CD4-positive, CD25-positive, alpha-beta regulatory T cell (primary cell): ENCODE results near the gene HRH1. TPM values are rescaled to one million over a fixed set of nuclear protein-coding genes. Genes with fewer than 3 reads are reported as not detected.
"Not testable (repeated sequence)": the region's sequence is repeated elsewhere in the genome, so short reads cannot be mapped to it uniquely, and the experiment has no call there.

Experiments used
- ATAC-seq, 2 donors: fragments of 150-1000 bp; cut with Tn5 transposase; one replicate each; pipeline ENCODE4 v1.10.0; 2021; ENCODE audit warnings: low read depth in 2 of 2, moderate number of reproducible peaks in 2 of 2, moderate library complexity in 1 of 2
- DNase-seq, 3 donors: peaks; one replicate each; pipeline versions ENCODE4 v3.0.0 to v3.0.0-alpha.2; 2012 to 2022; ENCODE audit warnings: mixed read lengths in 1 of 3
- H3K27ac ChIP-seq: one replicate; pipeline ENCODE4 v1.7.0; 2013; ENCODE audit warnings: mild to moderate bottlenecking, low read length; ENCODE audit not compliant: insufficient read depth, poor library complexity, severe bottlenecking
- H3K27me3 ChIP-seq: one replicate; pipeline ENCODE4 v1.7.0; 2013; ENCODE audit warnings: low read length; ENCODE audit not compliant: control insufficient read depth, insufficient read depth
- H3K36me3 ChIP-seq: one replicate; pipeline ENCODE4 v1.7.0; 2013; ENCODE audit warnings: mild to moderate bottlenecking, low read length, moderate library complexity; ENCODE audit not compliant: control insufficient read depth, insufficient read depth
- H3K4me1 ChIP-seq: 2 replicates; pipeline ENCODE4 v1.7.0; 2013; ENCODE audit warnings: mild to moderate bottlenecking, low read length; ENCODE audit not compliant: insufficient read depth, control insufficient read depth, poor library complexity, severe bottlenecking
- H3K4me3 ChIP-seq: one replicate; pipeline ENCODE4 v1.7.0; 2013; ENCODE audit warnings: low read depth, mild to moderate bottlenecking, low read length, moderate library complexity
- H3K9me3 ChIP-seq, 2 experiments: 1 replicate in 1 of 2; 2 replicates in 1 of 2; pipeline ENCODE4 v1.7.0; 2013; ENCODE audit warnings: low read length in 2 of 2, mild to moderate bottlenecking in 1 of 2, moderate library complexity in 1 of 2; ENCODE audit not compliant: control insufficient read depth in 2 of 2
- H3K27ac Mint-ChIP-seq, 3 donors: one replicate each; pipeline ENCODE4 v1.8.0; 2020 to 2022; ENCODE audit warnings: mild to moderate bottlenecking in 3 of 3, mixed read lengths in 3 of 3, moderate library complexity in 2 of 3
- H3K27me3 Mint-ChIP-seq: one replicate; pipeline ENCODE4 v1.8.0; 2022; ENCODE audit warnings: mild to moderate bottlenecking, mixed read lengths
- H3K36me3 Mint-ChIP-seq: one replicate; pipeline ENCODE4 v1.8.0; 2020; ENCODE audit warnings: mixed read lengths
- H3K4me1 Mint-ChIP-seq, 4 donors: one replicate each; pipeline ENCODE4 v1.8.0; 2020 to 2022; ENCODE audit warnings: mixed read lengths in 4 of 4, mild to moderate bottlenecking in 1 of 4
- H3K4me3 Mint-ChIP-seq, 4 donors: one replicate each; pipeline ENCODE4 v1.8.0; 2020 to 2022; ENCODE audit warnings: mild to moderate bottlenecking in 4 of 4, mixed read lengths in 4 of 4, moderate library complexity in 3 of 4
- H3K9me3 Mint-ChIP-seq, 7 donors: one replicate each; pipeline ENCODE4 v1.8.0; 2020 to 2022; ENCODE audit warnings: mixed read lengths in 7 of 7, mild to moderate bottlenecking in 3 of 7, moderate library complexity in 2 of 7
- polyA plus RNA-seq, 4 donors: library from polyadenylated mRNA; unstranded; fragments of 300-500 nt; fragmentation: Illumina TruSeq; gene quantifications; one replicate each; pipeline ENCODE4 v1.2.3, GENCODE V29; 2021
- total RNA-seq: library from RNA; stranded (reverse); gene quantifications from one replicate; pipeline ENCODE4 v1.2.3, GENCODE V29; 2022

Gene HRH1
- total and polyA plus RNA-seq, 5 donors from 2014 or later: 0.15 TPM; not detected in 3

GRCh38 chr3:11157421-11157820 lies 3.1 kb downstream of the HRH1 start:
- ATAC-seq: no peak

GRCh38 chr3:11159421-11159904 lies 5.2 kb downstream of the HRH1 start:
- H3K27me3 ChIP-seq: peaks cover 28% of the 10 kb centered on the region
- ATAC-seq (no peak), DNase-seq (no peak)
- H3K9me3 ChIP-seq: no peaks in the 10 kb centered on the region
- H3K27ac ChIP-seq: no peak overlapping the region
- H3K4me3 ChIP-seq: no peak overlapping the region
- H3K9me3 Mint-ChIP-seq: peaks cover 0 to 2% (median 0%) of the 10 kb centered on the region in 7 donors
- H3K27ac Mint-ChIP-seq: no peak overlapping the region
- peaks cover 0 to 9% (median 0%) of the 10 kb centered on the region in 4 donors for H3K4me1 Mint-ChIP-seq
- no peaks in the 10 kb centered on the region for H3K4me1 ChIP-seq
- no peaks in the 10 kb centered on the region for H3K36me3 Mint-ChIP-seq
- H3K27me3 Mint-ChIP-seq: peaks cover 39% of the 10 kb centered on the region
- no peaks in the 10 kb centered on the region for H3K36me3 ChIP-seq
- no peak overlapping the region for H3K4me3 Mint-ChIP-seq

More at GRCh38 chr3:11157421-11157820, 3.1 kb downstream of the HRH1 start:
- no peaks in the 10 kb centered on the region for H3K36me3 ChIP-seq
- H3K27me3 ChIP-seq: peaks cover 28% of the 10 kb centered on the region
- H3K27me3 Mint-ChIP-seq: peaks cover 53% of the 10 kb centered on the region
- no peaks in the 10 kb centered on the region for H3K4me1 ChIP-seq
- no peak for DNase-seq
- no peak overlapping the region for H3K4me3 Mint-ChIP-seq
- no peaks in the 10 kb centered on the region for H3K9me3 Mint-ChIP-seq
- no peak overlapping the region for H3K27ac ChIP-seq
- H3K4me3 ChIP-seq: no peak overlapping the region
- no peaks in the 10 kb centered on the region for H3K36me3 Mint-ChIP-seq
- H3K4me1 Mint-ChIP-seq: peaks cover 0 to 9% (median 0%) of the 10 kb centered on the region in 4 donors
- no peaks in the 10 kb centered on the region for H3K9me3 ChIP-seq
- H3K27ac Mint-ChIP-seq: no peak overlapping the region

DNA sequence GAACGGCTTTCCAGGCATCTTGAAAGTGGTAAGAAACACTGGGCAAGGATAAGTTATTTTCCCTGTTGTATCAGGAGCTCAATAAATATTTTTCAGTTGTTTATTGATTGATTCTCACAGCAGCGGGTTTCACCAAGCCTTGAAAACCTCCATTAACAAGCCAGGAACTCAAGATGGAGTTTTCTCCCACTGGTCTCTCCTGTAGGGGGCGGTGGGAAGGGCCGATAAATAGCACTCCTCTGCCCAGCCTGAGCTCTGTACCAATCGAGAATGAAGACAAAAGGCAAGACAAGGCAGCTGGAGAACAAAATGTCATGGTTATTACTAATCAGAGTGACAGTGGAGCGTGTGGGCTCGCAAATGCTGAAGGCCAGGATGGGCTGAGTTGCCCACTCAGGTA lies 7.4 kb downstream of the HRH1 start:
- Histone ChIP-seq H3K4me1 (no peaks in the 10 kb centered on the region), H3K36me3 (no peaks in the 10 kb centered on the region), H3K4me3 (no peak overlapping the region), H3K27ac (no peak overlapping the region), H3K9me3 (no peaks in the 10 kb centered on the region), H3K27me3 (peaks cover 13% of the 10 kb centered on the region)
- DNase-seq (no peak), ATAC-seq (no peak)
- Mint-ChIP-seq H3K4me3 (no peak overlapping the region), H3K36me3 (no peaks in the 10 kb centered on the region), H3K27me3 (peaks cover 19% of the 10 kb centered on the region), H3K4me1 (no peaks in the 10 kb centered on the region), H3K9me3 (peaks cover 0 to 2% (median 0%) of the 10 kb centered on the region in 7 donors), H3K27ac (no peak overlapping the region)

DNA sequence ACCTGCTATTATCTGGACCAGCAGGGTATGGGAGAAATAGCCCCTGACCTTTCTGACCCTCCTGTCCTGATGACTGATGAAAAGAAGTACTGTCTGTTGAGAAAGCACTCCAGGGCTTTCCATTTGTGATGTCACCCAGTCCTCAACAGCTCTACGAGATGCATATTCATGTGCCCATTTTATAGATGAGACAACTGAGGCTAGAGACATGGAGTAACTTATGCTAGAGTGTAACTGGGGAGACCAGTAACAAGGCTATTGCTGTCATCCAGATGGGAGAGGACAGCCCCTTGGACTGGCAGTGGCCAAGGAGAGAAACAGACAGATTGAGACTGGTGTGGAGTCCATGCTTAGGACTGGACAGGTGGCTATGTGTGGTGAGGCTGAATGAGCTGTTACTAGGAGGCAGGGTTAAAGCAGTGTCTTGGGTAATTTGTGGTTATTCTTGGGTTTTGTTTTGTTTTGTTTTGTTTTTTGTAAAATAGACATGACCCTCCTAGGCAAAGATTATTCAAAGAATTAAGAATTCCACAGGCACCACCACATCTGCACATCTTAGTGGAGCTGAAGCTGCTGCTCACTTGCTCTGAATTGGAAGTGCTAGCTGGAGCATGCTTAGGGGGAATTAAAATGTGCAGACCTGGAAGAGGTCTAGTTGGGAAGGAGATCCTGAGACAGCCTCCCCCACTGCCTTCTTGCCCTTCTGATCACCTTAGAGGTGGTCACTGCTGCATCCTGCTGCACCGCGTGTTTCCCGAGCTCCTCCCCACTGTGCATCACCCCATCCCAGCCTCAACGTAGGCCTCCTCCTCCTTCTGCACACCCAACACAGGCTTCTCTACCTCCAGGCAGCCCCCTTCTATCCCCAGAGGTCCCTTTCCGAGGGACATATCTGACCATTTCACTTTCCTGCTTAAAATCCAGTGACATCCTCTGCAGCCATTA lies 8.4 kb downstream of the HRH1 start:
- Histone ChIP-seq H3K27ac (no peak overlapping the region), H3K4me3 (no peak overlapping the region), H3K36me3 (no peaks in the 10 kb centered on the region), H3K9me3 (no peaks in the 10 kb centered on the region), H3K4me1 (no peaks in the 10 kb centered on the region), H3K27me3 (peaks cover 9% of the 10 kb centered on the region)
- peaks cover 14% of the 10 kb centered on the region for H3K27me3 Mint-ChIP-seq
- ATAC-seq: no peak
- H3K4me3 Mint-ChIP-seq: no peak overlapping the region
- no peaks in the 10 kb centered on the region for H3K4me1 Mint-ChIP-seq
- H3K27ac Mint-ChIP-seq: no peak overlapping the region
- H3K9me3 Mint-ChIP-seq: peaks cover 0 to 2% (median 0%) of the 10 kb centered on the region in 7 donors
- H3K36me3 Mint-ChIP-seq: no peaks in the 10 kb centered on the region
- DNase-seq: no peak

DNA sequence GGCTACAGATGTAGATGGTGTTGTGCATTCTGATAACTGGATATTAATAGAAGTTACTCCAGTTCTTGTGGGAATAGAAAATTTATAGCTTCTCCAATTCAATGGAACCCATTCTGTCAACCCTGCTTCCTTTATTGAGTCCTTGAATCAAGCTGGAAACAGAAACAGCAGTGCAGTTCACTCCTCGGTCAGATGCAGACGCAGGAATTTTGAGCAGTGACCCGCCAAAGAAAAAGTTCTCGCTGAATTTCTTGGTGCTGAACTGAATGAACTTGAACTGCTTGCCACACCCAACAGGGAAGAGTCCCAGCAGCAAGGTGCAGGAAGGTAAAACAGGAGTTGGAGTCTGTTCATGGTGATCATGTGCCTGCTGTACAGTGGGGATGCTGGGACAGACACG lies 10.3 kb downstream of the HRH1 start:
- no peak overlapping the region for H3K4me3 ChIP-seq
- Mint-ChIP-seq H3K9me3 (peaks cover 0 to 2% (median 0%) of the 10 kb centered on the region in 7 donors), H3K27ac (no peak overlapping the region), H3K36me3 (no peaks in the 10 kb centered on the region), H3K4me3 (no peak overlapping the region), H3K27me3 (peaks cover 11% of the 10 kb centered on the region), H3K4me1 (no peaks in the 10 kb centered on the region)
- H3K27ac ChIP-seq: no peak overlapping the region
- no peak for DNase-seq
- no peak for ATAC-seq
- no peaks in the 10 kb centered on the region for H3K36me3 ChIP-seq
- no peaks in the 10 kb centered on the region for H3K9me3 ChIP-seq
- no peaks in the 10 kb centered on the region for H3K27me3 ChIP-seq
- H3K4me1 ChIP-seq: no peaks in the 10 kb centered on the region

- Mint-ChIP-seq H3K27ac (no peak overlapping the region), H3K36me3 (no peaks in the 10 kb centered on the region), H3K4me3 (no peak overlapping the region), H3K4me1 (no peaks in the 10 kb centered on the region), H3K9me3 (peaks cover 0 to 2% (median 0%) of the 10 kb centered on the region in 7 donors), H3K27me3 (peaks cover 3% of the 10 kb centered on the region)
- Histone ChIP-seq H3K36me3 (no peaks in the 10 kb centered on the region), H3K9me3 (no peaks in the 10 kb centered on the region), H3K4me3 (no peak overlapping the region), H3K27ac (no peak overlapping the region), H3K27me3 (no peaks in the 10 kb centered on the region), H3K4me1 (no peaks in the 10 kb centered on the region)
- ATAC-seq (no peak), DNase-seq (no peak)
Observed at GRCh38 chr3:11165476-11165875, 11.2 kb downstream of the HRH1 start.

DNA sequence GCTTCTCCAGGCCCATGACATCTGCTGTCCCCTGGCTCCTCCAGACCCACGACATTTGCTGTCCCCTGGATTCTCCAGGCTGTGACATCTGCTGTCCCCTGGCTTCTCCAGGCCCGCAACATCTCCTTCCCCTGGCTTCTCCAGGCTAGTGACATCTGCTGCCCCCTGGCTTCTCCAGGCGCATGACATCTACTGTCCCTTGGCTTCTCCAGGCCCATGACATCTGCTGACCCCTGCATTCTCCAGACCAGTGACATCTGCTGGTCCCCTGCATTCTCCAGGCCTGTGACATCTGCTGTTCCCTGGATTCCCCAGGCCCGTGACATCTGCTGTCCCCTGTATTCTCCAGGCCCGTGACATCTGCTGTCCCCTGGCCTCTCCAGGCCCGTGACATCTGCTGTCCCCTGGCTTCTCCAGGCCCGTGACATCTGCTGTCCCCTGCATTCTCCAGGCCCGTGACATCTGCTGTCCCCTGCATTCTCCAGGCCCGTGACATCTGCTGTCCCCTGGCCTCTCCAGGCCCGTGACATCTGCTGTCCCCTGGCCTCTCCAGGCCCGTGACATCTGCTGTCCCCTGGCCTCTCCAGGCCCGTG lies 12.6 kb downstream of the HRH1 start:
- not testable (repeated sequence) for H3K27me3 ChIP-seq, H3K36me3 Mint-ChIP-seq, H3K27ac Mint-ChIP-seq, H3K4me1 ChIP-seq, H3K9me3 Mint-ChIP-seq, H3K36me3 ChIP-seq, H3K27ac ChIP-seq, H3K4me3 Mint-ChIP-seq, H3K9me3 ChIP-seq, H3K27me3 Mint-ChIP-seq, ATAC-seq, DNase-seq, H3K4me1 Mint-ChIP-seq, H3K4me3 ChIP-seq
